NCI-H2029 (cell line): ENCODE results near the gene PRIM2.
"Not testable (repeated sequence)": the region's sequence is repeated elsewhere in the genome, so short reads cannot be mapped to it uniquely, and the experiment has no call there.

ENCODE experiments used
- DNase-seq: peaks from one replicate; lab custom pipeline; 2025; lab: John Stamatoyannopoulos, UW

The PRIM2 gene

GRCh38 chr6:57505251-57505650 is 187.8 kb downstream of the PRIM2 start:
- DNase-seq: not testable (repeated sequence)

- DNase-seq: not testable (repeated sequence)
Measured at GRCh38 chr6:57510390-57510789, 193.0 kb downstream of the PRIM2 start.

GRCh38 chr6:57515171-57515570 is 197.7 kb downstream of the PRIM2 start:
- not testable (repeated sequence) for DNase-seq

- not testable (repeated sequence) for DNase-seq
Measured at GRCh38 chr6:57515845-57516244, 198.4 kb downstream of the PRIM2 start.

GRCh38 chr6:57516776-57517175 is 199.3 kb downstream of the PRIM2 start:
- DNase-seq: not testable (repeated sequence)

- DNase-seq: not testable (repeated sequence)
Measured at GRCh38 chr6:57519198-57519597, 201.8 kb downstream of the PRIM2 start.

- DNase-seq: not testable (repeated sequence)
Measured at GRCh38 chr6:57521085-57521484, 203.7 kb downstream of the PRIM2 start.

- not testable (repeated sequence) for DNase-seq
Measured at GRCh38 chr6:57523221-57523620, 205.8 kb downstream of the PRIM2 start.

GRCh38 chr6:57529755-57530154 is 212.3 kb downstream of the PRIM2 start:
- DNase-seq: not testable (repeated sequence)

GRCh38 chr6:57532660-57533059 is 215.2 kb downstream of the PRIM2 start:
- DNase-seq: not testable (repeated sequence)

GRCh38 chr6:57535121-57535520 is 217.7 kb downstream of the PRIM2 start:
- DNase-seq: not testable (repeated sequence)

- DNase-seq: not testable (repeated sequence)
Measured at GRCh38 chr6:57535994-57536393, 218.6 kb downstream of the PRIM2 start.

GRCh38 chr6:57537916-57538315 is 220.5 kb downstream of the PRIM2 start:
- DNase-seq: not testable (repeated sequence)

- DNase-seq: not testable (repeated sequence)
Measured at GRCh38 chr6:57551961-57552360, 234.5 kb downstream of the PRIM2 start.

GRCh38 chr6:57557855-57558254 is 240.4 kb downstream of the PRIM2 start:
- DNase-seq: not testable (repeated sequence)

GRCh38 chr6:57559170-57559569 is 241.7 kb downstream of the PRIM2 start:
- DNase-seq: not testable (repeated sequence)

- DNase-seq: not testable (repeated sequence)
Measured at GRCh38 chr6:57562233-57562632, 244.8 kb downstream of the PRIM2 start.

GRCh38 chr6:57572119-57572518 is 254.7 kb downstream of the PRIM2 start:
- not testable (repeated sequence) for DNase-seq

- DNase-seq: not testable (repeated sequence)
Measured at GRCh38 chr6:57572844-57573243, 255.4 kb downstream of the PRIM2 start.

- DNase-seq: not testable (repeated sequence)
Measured at GRCh38 chr6:57577023-57577422, 259.6 kb downstream of the PRIM2 start.

- DNase-seq: not testable (repeated sequence)
Measured at GRCh38 chr6:57579489-57579888, 262.1 kb downstream of the PRIM2 start.

GRCh38 chr6:57581586-57581985 is 264.2 kb downstream of the PRIM2 start:
- not testable (repeated sequence) for DNase-seq

GRCh38 chr6:57601105-57601504 is 283.7 kb downstream of the PRIM2 start:
- not testable (repeated sequence) for DNase-seq

GRCh38 chr6:57605303-57605702 is 287.9 kb downstream of the PRIM2 start:
- not testable (repeated sequence) for DNase-seq
